ENCODE results near the gene LRRC46.

- TF ChIP-seq ZNF24 (IDR thresholded peaks at IDR 0.05) (no peak), POLR2A (IDR thresholded peaks at IDR 0.05; ENCODE audit: low read depth, low read length) (no peak), PML (IDR thresholded peaks at IDR 0.05; ENCODE audit: low read length) (no peak), CTCF (IDR thresholded peaks at IDR 0.05 in 2 of 3, conservative IDR thresholded peaks at IDR 0.05 in 1 of 3; ENCODE audit: control insufficient read depth in 2 of 3, extremely low read depth in 1 of 3, insufficient read depth in 1 of 3, low read depth in 3 of 3, low read length in 3 of 3) (no peak), ZBTB4 (CRISPR knock-in tag; IDR thresholded peaks at IDR 0.05) (no peak)
Measured at GRCh38 chr17:47877368-47878034, 46.0 kb downstream of the LRRC46 start.
